Astrocyte of the cerebellum (primary cell): ENCODE data around the gene SIK3.

Experiments
- DNase-seq: peaks from one replicate; pipeline ENCODE4 v3.0.0-alpha.2; 2011; ENCODE audit warnings: low read depth
- H3K4me3 ChIP-seq: 2 replicates; pipeline ENCODE4 v1.5.1; 2011; ENCODE audit warnings: mild to moderate bottlenecking, low read depth, low read length, moderate library complexity
- CTCF ChIP-seq: IDR thresholded peaks from 2 replicates; pipeline ENCODE4 v1.5.1; 2012; ENCODE audit warnings: low read length, low read depth, moderate library complexity, mild to moderate bottlenecking; ENCODE audit errors: missing control alignments
- in situ Hi-C: cut with HindIII; loops from 2 replicates; pipeline ENCODE4 v1.10.0; 2017; ENCODE audit warnings: low sequenced_read_pairs

The SIK3 gene

GRCh38 chr11:117066959-117067358 lies 31.3 kb downstream of the SIK3 start:
- DNase-seq: no peak
- no peak for TF ChIP-seq CTCF
- in situ Hi-C loops: no loop called here

GRCh38 chr11:117064275-117064674 lies 34.0 kb downstream of the SIK3 start:
- H3K4me3 ChIP-seq: no peak overlapping the region
- no peak for DNase-seq
- TF ChIP-seq CTCF: no peak
- in situ Hi-C loops: no loop called here

More at GRCh38 chr11:117066959-117067358, 31.3 kb downstream of the SIK3 start:
- H3K4me3 ChIP-seq: no peak overlapping the region

- no peak overlapping the region for H3K4me3 ChIP-seq
- no peak for TF ChIP-seq CTCF
- in situ Hi-C loops: no loop called here
- DNase-seq: no peak
Measured at GRCh38 chr11:117062498-117062897, 35.7 kb downstream of the SIK3 start.

GRCh38 chr11:117061256-117061655 lies 37.0 kb downstream of the SIK3 start:
- in situ Hi-C loops: no loop called here
- no peak overlapping the region for H3K4me3 ChIP-seq
- TF ChIP-seq CTCF: no peak
- no peak for DNase-seq

GRCh38 chr11:117059611-117060148 lies 38.5 kb downstream of the SIK3 start:
- in situ Hi-C loops: no loop called here
- DNase-seq: no peak
- no peak overlapping the region for H3K4me3 ChIP-seq
- TF ChIP-seq CTCF: no peak

GRCh38 chr11:117058761-117059261 lies 39.4 kb downstream of the SIK3 start:
- H3K4me3 ChIP-seq: no peak overlapping the region
- in situ Hi-C loops: no loop called here
- no peak for TF ChIP-seq CTCF
- DNase-seq: peak; percentile 33
